Stimulated activated CD4-positive, alpha-beta T cell treated with anti-CD3 and anti-CD28 coated beads, Interleukin-1b, Interleukin-23, amount 100 ng/mL, for 4 hours (primary cell): ENCODE results near the gene LTO1.
"Not testable (repeated sequence)": the region's sequence is repeated elsewhere in the genome, so short reads cannot be mapped to it uniquely, and the experiment has no call there.

Experiments used
- DNase-seq, 2 donors: peaks; one replicate each; pipeline ENCODE4 v3.0.0-alpha.2; 2020; ENCODE audit warnings: low read depth in 2 of 2

The LTO1 gene

DNA sequence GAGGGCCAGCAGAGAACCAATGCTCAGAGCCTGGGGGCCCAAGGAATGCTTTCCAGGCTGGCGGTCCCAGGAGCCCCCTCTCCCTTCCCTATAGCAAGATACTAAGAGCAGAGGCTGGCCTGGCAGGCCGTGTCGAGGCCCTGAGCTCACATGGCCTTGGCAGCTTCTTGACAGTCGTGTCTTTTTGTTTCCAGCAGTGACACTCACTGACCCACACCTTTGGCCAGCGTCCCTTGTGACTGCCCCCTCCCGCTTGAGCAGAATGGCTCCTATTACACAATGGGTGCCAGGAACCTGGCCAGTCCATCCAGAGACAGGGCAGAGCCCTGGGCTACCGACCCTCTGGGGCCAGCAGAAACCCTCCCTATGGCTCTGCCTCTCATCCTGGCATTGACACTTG, 40.6 kb downstream of the LTO1 start:
- no peak for DNase-seq

DNA sequence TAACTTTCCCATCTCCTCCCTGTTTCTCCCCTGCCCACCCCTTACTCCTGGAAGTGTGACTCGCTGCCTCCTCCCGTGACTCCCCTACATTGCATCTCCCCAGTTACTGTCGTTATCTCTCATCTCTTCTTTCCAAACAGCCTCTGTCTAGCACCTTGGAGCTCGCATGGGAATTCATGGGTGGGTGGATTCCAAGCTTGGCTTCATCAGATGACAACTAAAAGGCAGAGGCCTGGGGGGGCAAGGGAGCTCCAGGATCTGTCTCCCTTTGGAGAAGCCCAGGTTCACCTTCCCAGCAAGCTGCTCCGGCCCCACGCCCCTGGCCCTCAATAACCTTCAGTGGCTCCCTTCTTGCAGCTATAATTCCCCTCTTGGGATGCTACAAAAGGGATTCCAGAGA, 41.1 kb downstream of the LTO1 start:
- DNase-seq, result no peak

DNA sequence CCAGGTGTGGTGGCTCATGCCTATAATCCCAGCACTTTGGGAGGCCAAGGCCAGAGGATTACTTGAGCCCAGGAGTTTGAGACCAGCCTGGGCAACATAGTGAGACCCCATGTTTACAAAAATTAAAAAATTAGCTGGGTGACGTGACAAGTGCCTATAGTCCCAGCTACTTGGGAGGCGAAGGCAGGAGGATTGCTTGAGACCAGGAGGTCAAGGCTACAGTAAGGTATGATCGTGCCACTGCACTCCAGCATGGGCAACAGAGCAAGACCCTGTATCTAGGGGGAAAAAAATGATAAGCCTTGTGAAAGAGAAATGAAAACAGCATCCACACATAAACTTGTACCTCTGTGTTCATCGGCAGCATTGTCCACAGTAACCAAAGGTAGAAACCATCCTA, 42.3 kb downstream of the LTO1 start:
- DNase-seq, result no peak

DNA sequence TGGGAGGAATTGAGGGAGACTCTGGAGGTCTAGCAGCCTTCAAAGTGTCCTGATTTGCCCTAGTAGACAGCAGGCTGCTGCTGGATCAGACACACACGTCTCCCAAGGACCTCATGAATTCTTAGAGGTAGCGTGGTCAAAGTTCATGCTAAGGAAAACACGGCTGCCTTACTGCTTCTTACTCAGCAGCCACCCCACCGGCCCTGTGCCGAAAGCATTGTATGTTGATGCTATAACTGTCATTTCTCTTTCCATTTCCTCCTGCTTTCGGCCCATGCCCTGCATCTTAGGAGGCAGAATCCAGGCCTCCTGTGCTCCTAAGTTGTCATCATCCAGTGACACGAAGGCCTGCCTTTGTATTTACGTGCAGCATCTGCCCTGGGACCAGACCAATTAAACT, 44.7 kb downstream of the LTO1 start:
- no peak for DNase-seq

DNA sequence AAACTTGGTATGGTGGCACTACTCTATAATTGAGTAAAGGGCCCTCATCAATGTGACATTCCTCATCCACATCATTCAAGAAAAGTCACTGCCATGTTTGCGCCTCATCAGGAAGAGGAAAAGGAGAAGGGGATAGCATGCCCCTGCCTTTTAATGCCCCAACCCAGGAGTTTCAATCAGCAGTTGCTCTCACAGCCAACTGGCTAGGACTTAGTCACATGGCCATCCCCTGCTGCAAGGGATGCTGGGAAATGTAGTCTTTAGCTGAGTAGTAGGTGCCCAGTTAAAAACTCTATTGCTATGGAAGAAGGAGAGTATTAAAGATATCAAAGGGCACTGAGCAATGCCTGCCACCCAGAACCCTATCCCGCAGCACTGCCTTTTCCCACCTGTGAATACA, 45.1 kb downstream of the LTO1 start:
- DNase-seq, result no peak

DNA sequence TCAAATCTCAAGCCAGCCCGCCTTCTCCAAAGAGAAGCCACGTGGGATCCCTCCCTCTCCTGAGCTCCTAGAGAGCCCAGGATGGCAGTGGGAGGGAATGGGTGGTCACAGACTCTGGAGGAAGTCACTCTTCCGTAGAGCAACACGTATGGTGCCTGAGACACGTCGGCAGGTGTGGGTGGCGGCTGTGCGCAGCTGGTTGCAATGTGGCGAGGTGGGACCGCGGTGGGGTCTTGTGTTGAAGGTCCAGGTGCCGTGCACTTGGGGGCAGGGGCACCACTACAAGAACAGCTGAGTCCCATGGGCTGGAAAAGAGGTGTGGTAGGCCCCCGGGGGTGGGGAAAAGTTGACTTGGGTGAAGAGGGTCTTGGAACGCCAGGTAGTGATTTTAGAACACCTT, 47.6 kb downstream of the LTO1 start:
- no peak for DNase-seq

DNA sequence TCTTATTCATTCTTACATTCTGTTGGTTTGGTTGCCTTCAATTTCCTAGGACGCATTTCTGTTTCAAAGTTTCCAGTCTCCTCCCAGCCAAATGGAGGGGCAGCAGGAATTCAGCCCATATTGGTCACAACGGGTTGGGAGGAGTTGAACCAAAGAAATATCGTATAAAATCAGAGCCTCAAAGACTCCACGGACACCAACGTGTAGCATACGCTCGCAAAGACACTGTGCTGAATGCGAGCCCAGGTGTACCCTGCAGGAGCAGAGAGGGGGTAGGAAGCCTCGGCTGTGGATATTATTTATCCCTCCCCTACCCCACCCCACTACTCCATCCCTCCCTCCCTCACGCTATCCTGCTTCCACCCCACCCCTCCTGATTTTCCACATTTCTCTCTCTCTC, 49.7 kb downstream of the LTO1 start:
- no peak for DNase-seq

DNA sequence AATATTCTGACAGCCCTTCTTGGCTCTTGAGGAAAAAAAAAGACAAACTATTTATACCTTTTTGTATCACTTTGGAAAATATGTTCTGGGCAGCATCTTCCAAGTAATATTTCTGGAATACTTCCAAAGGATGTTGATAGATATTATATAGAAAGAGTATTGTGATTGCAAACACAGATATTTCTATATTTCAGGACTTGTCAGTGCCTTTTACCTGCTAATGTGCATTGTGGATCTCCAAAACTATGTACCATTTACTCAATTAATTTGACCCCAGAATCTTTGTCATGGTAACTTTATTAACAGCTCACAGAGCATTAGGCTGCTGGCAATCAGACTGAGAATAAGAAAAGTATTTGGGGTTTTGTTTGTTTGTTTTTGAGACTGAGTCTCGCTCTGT, 50.9 kb downstream of the LTO1 start:
- DNase-seq, result no peak

DNA sequence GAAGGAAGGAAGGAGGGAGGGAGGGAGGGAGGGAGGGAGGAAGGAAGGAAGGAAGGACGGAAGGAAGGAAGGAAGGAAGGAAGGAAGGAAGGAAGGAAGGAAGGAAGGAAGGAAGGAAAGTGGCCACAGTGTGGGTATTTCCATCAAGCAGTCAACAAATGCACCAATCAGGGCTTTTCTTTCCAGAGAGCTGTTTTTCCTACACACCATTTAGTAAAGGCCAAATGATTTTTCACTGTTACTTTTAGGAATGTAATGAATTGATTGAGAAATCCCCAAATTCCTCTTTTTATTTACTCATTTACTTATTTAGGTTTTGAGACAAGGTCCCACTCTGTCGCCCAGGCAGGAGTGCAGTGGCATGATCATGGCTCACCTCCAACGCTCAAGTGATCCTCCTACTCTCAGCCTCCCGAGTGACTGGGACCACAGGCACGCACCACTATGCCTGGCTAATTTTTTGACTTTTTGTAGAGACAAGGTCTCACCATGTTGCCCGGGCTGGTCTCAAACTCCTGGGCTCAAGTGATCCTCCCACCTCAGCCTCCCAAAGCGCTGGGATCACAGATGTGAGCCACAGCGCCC, 53.0 kb downstream of the LTO1 start:
- not testable (repeated sequence) for DNase-seq

DNA sequence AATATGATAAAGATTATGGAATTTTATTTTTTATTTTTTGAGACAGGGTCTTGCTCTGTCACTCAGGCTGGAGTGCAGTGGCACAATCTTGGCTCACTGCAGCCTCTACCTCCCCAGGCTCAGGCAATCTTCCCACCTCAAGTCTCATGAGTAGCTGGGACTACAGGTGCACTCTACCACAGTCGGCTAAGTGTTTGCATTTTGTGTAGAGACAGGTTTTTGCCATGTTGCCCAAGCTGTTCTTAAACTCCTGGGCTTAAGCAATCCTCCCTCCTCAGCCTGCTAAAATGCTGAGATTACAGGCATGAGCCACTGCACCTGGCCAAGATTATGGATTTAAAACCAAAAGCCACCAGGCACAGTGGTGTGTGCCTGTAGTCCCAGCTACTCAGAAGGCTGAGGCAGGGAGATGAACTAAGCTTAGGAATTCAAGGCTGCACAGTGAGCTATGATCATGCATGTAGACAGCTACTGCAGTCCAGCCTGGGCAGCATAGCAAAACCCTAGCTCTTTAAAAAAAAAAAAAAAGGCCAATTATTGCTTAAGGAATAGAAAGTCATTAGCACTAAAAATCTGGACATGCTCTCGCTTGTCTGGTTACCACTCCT, 54.4 kb downstream of the LTO1 start:
- no peak for DNase-seq

DNA sequence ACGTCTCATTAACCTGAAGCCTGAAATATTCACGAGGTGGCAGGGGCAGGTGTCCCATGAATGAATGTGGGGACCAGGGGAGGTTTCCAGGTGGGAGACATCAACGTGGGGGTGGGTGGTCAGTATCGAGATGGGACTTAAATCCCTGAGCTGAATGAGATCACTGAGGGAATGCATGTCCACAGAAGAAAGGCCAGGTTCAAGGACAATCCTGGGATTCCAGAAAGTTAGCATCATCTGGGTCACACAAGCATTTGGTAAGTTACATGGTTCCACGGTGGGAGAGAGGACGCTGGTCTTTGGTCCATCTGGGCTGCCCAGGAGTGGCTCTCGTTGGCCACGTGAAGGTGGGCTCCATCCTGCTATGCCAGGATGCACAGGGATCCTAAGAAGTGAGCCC, 56.9 kb downstream of the LTO1 start:
- no peak for DNase-seq

DNA sequence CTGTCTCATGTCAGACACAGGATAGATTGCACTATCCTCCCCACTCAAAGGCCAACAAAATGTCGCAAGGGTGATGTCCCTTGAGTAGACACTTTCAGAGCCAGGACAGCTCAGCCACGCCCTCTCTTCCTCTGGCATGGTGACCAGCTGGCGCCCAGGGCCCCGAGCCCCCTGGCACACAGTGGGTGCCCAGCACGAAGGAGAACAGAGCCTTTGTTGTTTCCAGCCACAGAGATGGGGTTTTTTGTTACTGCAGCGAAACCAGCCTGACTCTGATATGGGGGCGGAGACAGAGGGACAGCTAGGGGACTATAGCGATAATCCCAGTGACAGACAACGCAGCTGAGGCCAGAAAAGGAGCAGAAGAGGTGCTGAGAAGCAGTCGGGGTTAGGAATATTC, 57.5 kb downstream of the LTO1 start:
- no peak for DNase-seq

DNA sequence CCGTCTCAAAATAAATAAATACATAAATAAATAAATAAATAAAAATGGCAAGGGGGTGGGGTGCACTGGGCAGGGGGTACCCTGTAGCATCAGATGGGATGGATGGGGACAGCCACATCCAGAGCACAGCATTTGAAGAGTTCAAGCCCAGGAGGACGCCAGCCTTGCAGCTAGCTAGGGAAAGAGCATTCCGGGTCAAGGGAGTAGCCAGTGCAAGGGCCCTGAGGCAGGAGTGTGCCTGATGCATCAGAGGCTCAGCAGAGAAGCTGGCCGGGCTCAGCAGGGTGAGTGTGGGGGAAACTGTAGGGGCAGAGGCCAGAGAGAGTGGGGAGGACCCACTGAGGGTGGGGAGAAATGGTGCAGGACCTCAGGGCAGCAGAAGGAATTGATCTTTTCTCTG, 57.9 kb downstream of the LTO1 start:
- no peak for DNase-seq
